Endothelial cell (in vitro differentiated cells): ENCODE measurements around the gene ZDHHC19. TPM values are rescaled to one million over a fixed set of nuclear protein-coding genes. Genes with fewer than 3 reads are reported as not detected.
"Not testable (repeated sequence)": the region's sequence is repeated elsewhere in the genome, so short reads cannot be mapped to it uniquely, and the experiment has no call there.

Experiments
- DNase-seq: peaks from one replicate; pipeline ENCODE4 v3.0.0; 2021; ENCODE audit warnings: low spot score
- H3K27ac Mint-ChIP-seq: one replicate; pipeline ENCODE4 v1.8.0; 2021; ENCODE audit warnings: mixed read lengths, inconsistent platforms; ENCODE audit not compliant: unreplicated experiment
- H3K27me3 Mint-ChIP-seq: one replicate; pipeline ENCODE4 v1.8.0; 2021; ENCODE audit warnings: mild to moderate bottlenecking, moderate library complexity, mixed read lengths, inconsistent platforms; ENCODE audit not compliant: unreplicated experiment
- H3K36me3 Mint-ChIP-seq: one replicate; pipeline ENCODE4 v1.8.0; 2021; ENCODE audit warnings: mild to moderate bottlenecking, low read depth, mixed read lengths, inconsistent platforms; ENCODE audit not compliant: unreplicated experiment
- H3K4me1 Mint-ChIP-seq: one replicate; pipeline ENCODE4 v1.8.0; 2021; ENCODE audit warnings: mild to moderate bottlenecking, mixed read lengths, inconsistent platforms; ENCODE audit not compliant: unreplicated experiment
- H3K4me3 Mint-ChIP-seq: one replicate; pipeline ENCODE4 v1.8.0; 2021; ENCODE audit warnings: mild to moderate bottlenecking, mixed read lengths, inconsistent platforms; ENCODE audit not compliant: unreplicated experiment
- H3K9me3 Mint-ChIP-seq: one replicate; pipeline ENCODE4 v1.8.0; 2021; ENCODE audit warnings: mixed read lengths, inconsistent platforms; ENCODE audit not compliant: unreplicated experiment
- total RNA-seq: library from RNA; stranded (reverse); fragmentation: NEBNext Ultra II Directional; extraction: Animal tissue kit (Norgen Biotek cat#: 25700); gene quantifications from one replicate; pipeline ENCODE4 v1.2.1, GENCODE V29; 2021; ENCODE audit not compliant: unreplicated experiment
- TF ChIP-seq, protein P1 (sequence below): fragments of 200-600 bp; sonication (generic); IDR thresholded peaks from one replicate; pipeline ENCODE4 v1.5.0; 2021; ENCODE audit warnings: antibody characterized with exemption; ENCODE audit not compliant: unreplicated experiment

ZDHHC19 gene
- total RNA-seq, 1 donor from 2014 or later = 0.82 TPM

DNA sequence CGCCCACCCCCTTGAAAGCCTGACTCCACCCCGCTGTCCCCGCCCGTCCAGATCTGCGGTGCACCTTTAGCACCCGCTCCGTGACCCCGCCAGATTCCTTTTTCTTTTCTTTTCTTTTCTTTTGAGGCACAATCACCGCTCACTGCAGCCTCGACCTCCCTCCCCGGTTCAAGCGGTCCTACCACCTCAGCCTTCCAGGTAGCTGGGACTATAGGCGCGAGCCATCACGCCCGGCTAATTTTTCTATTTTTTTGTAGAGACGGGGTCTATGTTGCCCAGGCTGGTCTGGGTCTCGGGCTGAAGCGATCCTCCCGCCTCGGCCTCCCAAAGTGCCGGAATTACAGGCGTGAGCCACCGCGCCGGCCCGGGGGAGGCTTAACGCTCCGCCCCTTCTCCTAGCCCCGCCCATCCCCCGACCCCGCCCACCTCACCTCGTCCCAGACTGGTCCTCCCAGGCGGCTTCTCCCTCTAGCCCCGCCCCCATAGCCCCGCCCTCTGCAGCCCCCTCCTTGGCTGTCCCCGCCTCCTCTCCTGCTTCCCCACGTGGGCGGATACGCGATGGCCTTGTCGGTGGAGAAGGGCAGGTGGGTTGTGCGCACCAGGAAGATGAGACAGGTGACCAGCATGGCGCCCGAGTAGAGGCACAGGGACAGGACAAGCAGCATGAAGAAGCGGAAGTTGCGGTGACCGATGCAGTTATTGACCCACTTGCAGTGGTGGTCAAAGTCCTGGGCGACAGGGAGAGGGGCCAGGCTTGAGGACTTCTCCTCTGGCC, 3.2 kb downstream of the ZDHHC19 start:
- TF ChIP-seq, protein P1, sequence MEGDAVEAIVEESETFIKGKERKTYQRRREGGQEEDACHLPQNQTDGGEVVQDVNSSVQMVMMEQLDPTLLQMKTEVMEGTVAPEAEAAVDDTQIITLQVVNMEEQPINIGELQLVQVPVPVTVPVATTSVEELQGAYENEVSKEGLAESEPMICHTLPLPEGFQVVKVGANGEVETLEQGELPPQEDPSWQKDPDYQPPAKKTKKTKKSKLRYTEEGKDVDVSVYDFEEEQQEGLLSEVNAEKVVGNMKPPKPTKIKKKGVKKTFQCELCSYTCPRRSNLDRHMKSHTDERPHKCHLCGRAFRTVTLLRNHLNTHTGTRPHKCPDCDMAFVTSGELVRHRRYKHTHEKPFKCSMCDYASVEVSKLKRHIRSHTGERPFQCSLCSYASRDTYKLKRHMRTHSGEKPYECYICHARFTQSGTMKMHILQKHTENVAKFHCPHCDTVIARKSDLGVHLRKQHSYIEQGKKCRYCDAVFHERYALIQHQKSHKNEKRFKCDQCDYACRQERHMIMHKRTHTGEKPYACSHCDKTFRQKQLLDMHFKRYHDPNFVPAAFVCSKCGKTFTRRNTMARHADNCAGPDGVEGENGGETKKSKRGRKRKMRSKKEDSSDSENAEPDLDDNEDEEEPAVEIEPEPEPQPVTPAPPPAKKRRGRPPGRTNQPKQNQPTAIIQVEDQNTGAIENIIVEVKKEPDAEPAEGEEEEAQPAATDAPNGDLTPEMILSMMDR = no peak
- no peaks in the 10 kb centered on the region for H3K36me3 Mint-ChIP-seq
- peak overlapping the region; percentile 71 for H3K4me3 Mint-ChIP-seq
- peaks cover 4% of the 10 kb centered on the region for H3K4me1 Mint-ChIP-seq
- peak; percentile 56 for DNase-seq
- H3K27me3 Mint-ChIP-seq = peaks cover 15% of the 10 kb centered on the region
- H3K27ac Mint-ChIP-seq = peak overlapping the region; percentile 67
- no peaks in the 10 kb centered on the region for H3K9me3 Mint-ChIP-seq

DNA sequence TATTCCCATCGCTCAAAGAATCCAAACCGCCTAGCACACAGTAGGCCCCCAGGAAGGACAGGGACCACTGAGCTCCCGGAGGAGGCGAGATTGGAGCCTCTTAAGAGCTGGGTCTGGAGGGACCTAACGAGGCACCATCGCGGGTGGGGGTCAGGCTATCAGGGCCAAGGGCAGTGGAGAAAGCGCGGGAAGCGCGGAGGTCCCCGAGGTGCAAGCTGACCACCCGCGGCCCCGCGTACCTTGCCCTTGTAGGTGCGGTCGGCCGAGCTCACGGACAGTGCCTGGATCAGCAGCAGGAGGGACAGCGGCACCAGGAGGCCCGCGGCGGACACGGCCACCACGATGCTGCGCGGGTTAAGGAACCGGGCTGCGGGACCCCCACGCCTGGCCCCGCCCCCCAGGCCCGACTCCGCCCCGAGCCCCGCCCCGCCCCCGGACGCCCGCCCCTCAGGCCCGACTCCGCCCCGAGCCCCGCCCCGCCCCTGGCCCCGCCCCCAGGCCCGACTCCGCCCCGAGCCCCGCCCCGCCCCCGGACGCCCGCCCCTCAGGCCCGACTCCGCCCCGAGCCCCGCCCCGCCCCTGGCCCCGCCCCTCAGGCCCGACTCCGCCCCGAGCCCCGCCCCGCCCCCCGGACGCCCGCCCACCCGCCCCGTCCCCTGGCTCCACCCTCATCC, 3.9 kb downstream of the ZDHHC19 start:
- Mint-ChIP-seq H3K36me3 (no peaks in the 10 kb centered on the region), H3K9me3 (no peaks in the 10 kb centered on the region), H3K4me1 (peaks cover 4% of the 10 kb centered on the region), H3K27me3 (peaks cover 17% of the 10 kb centered on the region), H3K27ac (no peak overlapping the region), H3K4me3 (peak overlapping the region; percentile 60)
- DNase-seq = no peak
- TF ChIP-seq, protein P1 = no peak

DNA sequence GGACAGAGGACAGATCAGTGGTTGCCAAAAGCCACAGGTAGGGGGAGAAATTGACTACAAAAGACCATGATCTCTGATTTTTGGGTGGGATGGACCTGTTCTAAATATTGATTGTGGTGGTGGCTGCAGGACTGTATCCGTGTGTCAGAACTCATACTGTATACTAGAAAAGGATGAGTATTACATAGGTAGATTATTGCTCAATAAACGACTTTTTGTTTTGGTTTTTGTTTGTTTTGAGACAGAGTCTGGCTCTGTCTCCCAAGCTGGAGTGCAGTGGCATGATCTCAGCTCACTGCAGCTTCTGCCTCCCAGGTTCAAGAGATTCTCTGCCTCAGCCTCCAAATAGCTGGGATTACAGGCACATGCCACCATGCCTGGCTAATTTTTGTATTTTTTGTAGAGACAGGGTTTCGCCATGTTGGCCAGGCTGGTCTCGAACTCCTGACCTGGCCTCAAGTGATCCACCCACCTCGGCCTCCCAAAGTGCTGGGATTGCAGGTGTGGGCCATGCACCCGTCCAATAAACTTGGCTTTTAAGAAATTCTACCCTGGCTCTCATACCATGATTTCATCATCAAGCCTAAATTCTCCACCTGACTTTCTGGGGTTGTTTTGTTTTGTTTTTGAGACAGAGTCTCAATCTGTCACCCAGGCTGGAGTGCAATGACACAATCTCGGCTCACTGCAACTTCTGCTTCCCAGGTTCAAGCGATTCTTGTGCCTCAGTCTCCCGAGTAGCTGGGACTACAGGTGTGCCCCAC, 5.6 kb downstream of the ZDHHC19 start:
- not testable (repeated sequence) for H3K4me1 Mint-ChIP-seq, H3K9me3 Mint-ChIP-seq, H3K4me3 Mint-ChIP-seq, DNase-seq, H3K27ac Mint-ChIP-seq, H3K36me3 Mint-ChIP-seq
- H3K27me3 Mint-ChIP-seq = peaks cover 17% of the 10 kb centered on the region

DNA sequence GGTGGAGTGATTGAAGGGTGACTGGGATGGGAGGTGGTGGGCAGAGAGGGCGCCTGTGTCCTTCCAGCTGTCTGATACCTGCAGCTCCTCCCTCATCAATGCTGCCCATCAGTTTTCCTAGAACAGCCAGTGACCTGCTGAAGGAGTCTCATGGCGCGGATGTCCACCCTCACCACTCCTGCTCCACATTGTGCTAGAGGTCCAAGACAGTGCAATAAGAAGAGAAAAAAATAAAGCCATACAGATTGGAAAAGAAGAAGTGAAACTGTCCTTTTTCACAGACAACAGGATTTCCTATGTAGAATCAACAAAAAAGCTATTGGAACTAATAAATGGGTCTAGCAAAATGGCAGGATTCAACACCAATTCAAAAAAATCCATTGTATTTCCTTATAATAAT, 7.4 kb downstream of the ZDHHC19 start:
- H3K9me3 Mint-ChIP-seq = no peaks in the 10 kb centered on the region
- no peak overlapping the region for H3K27ac Mint-ChIP-seq
- H3K36me3 Mint-ChIP-seq = no peaks in the 10 kb centered on the region
- no peak overlapping the region for H3K4me3 Mint-ChIP-seq
- peaks cover 16% of the 10 kb centered on the region for H3K27me3 Mint-ChIP-seq
- DNase-seq = no peak
- peaks cover 4% of the 10 kb centered on the region for H3K4me1 Mint-ChIP-seq
- TF ChIP-seq, protein P1 = no peak

DNA sequence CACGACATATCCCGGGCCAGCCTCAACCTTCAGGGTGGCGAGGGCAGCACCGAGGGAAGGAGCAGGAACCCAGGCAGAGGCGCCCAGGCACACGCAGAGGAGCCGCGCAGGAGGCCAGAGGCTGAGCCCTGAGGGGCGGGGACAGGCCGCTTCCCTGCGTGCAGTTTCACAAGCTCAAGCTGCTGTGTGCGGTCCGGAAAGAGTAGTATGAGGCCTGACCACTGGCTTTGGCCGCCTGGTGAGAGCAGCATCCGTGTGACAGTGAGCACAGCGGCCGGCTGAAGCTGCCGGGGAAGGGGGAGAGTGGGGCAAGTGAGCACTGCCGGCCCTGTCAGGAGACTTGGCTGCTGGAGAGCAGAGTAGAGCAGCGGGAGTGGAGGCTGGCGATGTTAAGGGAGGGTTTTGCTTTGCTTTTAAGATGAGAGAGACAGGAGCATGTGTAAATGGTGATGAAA, 8.7 kb downstream of the ZDHHC19 start:
- peaks cover 11% of the 10 kb centered on the region for H3K27me3 Mint-ChIP-seq
- DNase-seq = no peak
- H3K4me3 Mint-ChIP-seq = no peak overlapping the region
- H3K9me3 Mint-ChIP-seq = no peaks in the 10 kb centered on the region
- H3K27ac Mint-ChIP-seq = no peak overlapping the region
- TF ChIP-seq, protein P1 = no peak
- no peaks in the 10 kb centered on the region for H3K36me3 Mint-ChIP-seq
- H3K4me1 Mint-ChIP-seq = peaks cover 4% of the 10 kb centered on the region
